Smooth muscle cell (in vitro differentiated cells): ENCODE data around the gene WDR18. TPM values are rescaled to one million over a fixed set of nuclear protein-coding genes. Genes with fewer than 3 reads are reported as not detected.

Experiments used
- DNase-seq: peaks from one replicate; lab custom pipeline; 2025; ENCODE audit not compliant: unreplicated experiment; lab: John Stamatoyannopoulos, UW
- H2AFZ ChIP-seq: fragments of 200-600 bp; sonication (generic); 2 replicates; pipeline ENCODE4 v1.6.0; 2016; ENCODE audit warnings: antibody characterized with exemption, low read depth, mild to moderate bottlenecking
- H3F3A ChIP-seq: fragments of 200-600 bp; sonication (generic); 2 replicates; pipeline ENCODE4 v1.6.0; 2017; ENCODE audit warnings: antibody characterized with exemption, low read depth
- H3K27ac ChIP-seq: fragments of 200-600 bp; sonication (generic); 2 replicates; pipeline ENCODE4 v1.5.1; 2016; ENCODE audit warnings: low read depth, mild to moderate bottlenecking
- H3K27me3 ChIP-seq: fragments of 200-600 bp; sonication (generic); 2 replicates; pipeline ENCODE4 v1.6.1; 2016; ENCODE audit warnings: low read depth, mild to moderate bottlenecking
- H3K36me3 ChIP-seq: fragments of 200-600 bp; sonication (generic); 2 replicates; pipeline ENCODE4 v1.5.1; 2016; ENCODE audit warnings: low read depth
- H3K4me1 ChIP-seq: fragments of 200-600 bp; sonication (generic); 2 replicates; pipeline ENCODE4 v1.5.1; 2016; ENCODE audit warnings: low read depth
- H3K4me2 ChIP-seq: fragments of 200-600 bp; sonication (generic); 2 replicates; pipeline ENCODE4 v1.6.0; 2016; ENCODE audit warnings: mild to moderate bottlenecking
- H3K4me3 ChIP-seq: fragments of 200-600 bp; sonication (generic); 2 replicates; pipeline ENCODE4 v1.5.1; 2016; ENCODE audit warnings: mild to moderate bottlenecking
- H3K79me2 ChIP-seq: fragments of 200-600 bp; sonication (generic); 2 replicates; pipeline ENCODE4 v1.6.0; 2016; ENCODE audit warnings: low read depth, mild to moderate bottlenecking
- H3K9ac ChIP-seq: fragments of 200-600 bp; sonication (generic); 2 replicates; pipeline ENCODE4 v1.6.0; 2016; ENCODE audit warnings: low read depth
- H3K9me3 ChIP-seq: fragments of 200-600 bp; sonication (generic); replicated peaks from 2 replicates; pipeline ENCODE4 v1.5.1; 2016; ENCODE audit warnings: low read depth
- H4K20me1 ChIP-seq: fragments of 200-600 bp; sonication (generic); 2 replicates; pipeline ENCODE4 v1.6.0; 2016; ENCODE audit warnings: low read depth
- WGBS: methylation state at CpG from one replicate; pipeline ENCODE4 v1.1.7; 2016; ENCODE audit warnings: low lambda C conversion rate; 5-methylcytosine and 5-hydroxymethylcytosine counted together
- polyA plus RNA-seq: library from polyadenylated mRNA; unstranded; fragments of >200 nt; fragmentation: Nextera tagmentation; extraction: Ambion mirVana; gene quantifications from 2 replicates; pipeline ENCODE4 v1.2.1, GENCODE V29; 2016
- total RNA-seq: library from RNA; depleted of rRNA; stranded (reverse); fragments of >200 nt; gene quantifications from 2 replicates; pipeline ENCODE4 v1.2.3, GENCODE V29; 2014
- TF ChIP-seq, protein P1 (sequence below): fragments of 200-600 bp; sonication (generic); IDR thresholded peaks from 2 replicates; pipeline ENCODE4 v1.5.1; 2017; ENCODE audit warnings: borderline replicate concordance, mild to moderate bottlenecking, antibody characterized with exemption; ENCODE audit not compliant: insufficient read depth, poor library complexity, severe bottlenecking

Gene WDR18
- total and polyA plus RNA-seq, 2 experiments from 2014 or later = 69.4 to 160 TPM

- Histone ChIP-seq H3F3A (peaks cover 17% of the 10 kb centered on the region), H3K79me2 (peaks cover 10% of the 10 kb centered on the region), H3K4me1 (peaks cover 27% of the 10 kb centered on the region), H2AFZ (no peak overlapping the region), H3K27ac (no peak overlapping the region), H3K4me2 (peak overlapping the region; percentile 36), H3K9me3 (no peaks in the 10 kb centered on the region), H3K27me3 (no peaks in the 10 kb centered on the region), H3K9ac (no peak overlapping the region), H3K36me3 (no peaks in the 10 kb centered on the region), H4K20me1 (peaks cover 7% of the 10 kb centered on the region), H3K4me3 (no peak overlapping the region)
- TF ChIP-seq, protein P1, sequence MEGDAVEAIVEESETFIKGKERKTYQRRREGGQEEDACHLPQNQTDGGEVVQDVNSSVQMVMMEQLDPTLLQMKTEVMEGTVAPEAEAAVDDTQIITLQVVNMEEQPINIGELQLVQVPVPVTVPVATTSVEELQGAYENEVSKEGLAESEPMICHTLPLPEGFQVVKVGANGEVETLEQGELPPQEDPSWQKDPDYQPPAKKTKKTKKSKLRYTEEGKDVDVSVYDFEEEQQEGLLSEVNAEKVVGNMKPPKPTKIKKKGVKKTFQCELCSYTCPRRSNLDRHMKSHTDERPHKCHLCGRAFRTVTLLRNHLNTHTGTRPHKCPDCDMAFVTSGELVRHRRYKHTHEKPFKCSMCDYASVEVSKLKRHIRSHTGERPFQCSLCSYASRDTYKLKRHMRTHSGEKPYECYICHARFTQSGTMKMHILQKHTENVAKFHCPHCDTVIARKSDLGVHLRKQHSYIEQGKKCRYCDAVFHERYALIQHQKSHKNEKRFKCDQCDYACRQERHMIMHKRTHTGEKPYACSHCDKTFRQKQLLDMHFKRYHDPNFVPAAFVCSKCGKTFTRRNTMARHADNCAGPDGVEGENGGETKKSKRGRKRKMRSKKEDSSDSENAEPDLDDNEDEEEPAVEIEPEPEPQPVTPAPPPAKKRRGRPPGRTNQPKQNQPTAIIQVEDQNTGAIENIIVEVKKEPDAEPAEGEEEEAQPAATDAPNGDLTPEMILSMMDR = no peak
- 51% methylated on average over 32 of the region's 32 CpGs for WGBS
- no peak for DNase-seq
Measured at GRCh38 chr19:980133-980998, 3.8 kb upstream of the WDR18 start.

- no peak overlapping the region for H2AFZ ChIP-seq
- DNase-seq = peak; percentile 60
- H3K4me3 ChIP-seq = peak overlapping the region; percentile 61
- no peak overlapping the region for H3K9ac ChIP-seq
- H3K4me2 ChIP-seq = peak overlapping the region; percentile 98
- H3K27me3 ChIP-seq = no peaks in the 10 kb centered on the region
- 4% methylated on average over 44 of the region's 46 CpGs for WGBS
- peaks cover 27% of the 10 kb centered on the region for H3K4me1 ChIP-seq
- H3K9me3 ChIP-seq = no peaks in the 10 kb centered on the region
- TF ChIP-seq, protein P1 = peak; percentile 97
- peaks cover 17% of the 10 kb centered on the region for H3F3A ChIP-seq
- H4K20me1 ChIP-seq = peaks cover 7% of the 10 kb centered on the region
- no peaks in the 10 kb centered on the region for H3K36me3 ChIP-seq
- H3K27ac ChIP-seq = peak overlapping the region; percentile 80
- peaks cover 12% of the 10 kb centered on the region for H3K79me2 ChIP-seq
Measured at GRCh38 chr19:982567-983170, 1.5 kb upstream of the WDR18 start.

DNA sequence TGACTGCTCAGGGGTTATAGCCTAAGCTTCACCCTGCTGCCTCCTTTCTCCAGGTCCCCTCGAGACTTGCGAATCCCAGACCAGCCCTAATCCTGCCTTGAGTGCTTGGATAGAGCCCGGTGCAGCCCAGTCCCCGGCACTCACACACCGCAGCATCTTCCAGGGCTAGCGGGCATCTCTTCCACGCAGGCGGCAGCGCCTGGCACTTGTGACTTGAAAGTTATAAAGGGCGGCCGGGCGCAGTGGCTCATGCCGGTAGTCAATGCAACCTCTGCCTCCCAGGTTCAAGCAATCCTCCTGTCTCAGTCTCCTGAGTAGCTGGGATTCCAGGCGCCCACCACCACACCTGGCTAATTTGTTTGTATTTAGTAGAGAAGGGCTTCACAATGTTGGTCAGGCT, 1.9 kb downstream of the WDR18 start:
- Histone ChIP-seq H3K27me3 (no peaks in the 10 kb centered on the region), H2AFZ (no peak overlapping the region), H3K4me2 (no peak overlapping the region), H3K9me3 (no peaks in the 10 kb centered on the region), H3K4me1 (peaks cover 12% of the 10 kb centered on the region), H3K36me3 (no peaks in the 10 kb centered on the region), H3K79me2 (peaks cover 12% of the 10 kb centered on the region), H3F3A (peaks cover 3% of the 10 kb centered on the region), H4K20me1 (peaks cover 7% of the 10 kb centered on the region), H3K4me3 (no peak overlapping the region), H3K27ac (no peak overlapping the region), H3K9ac (no peak overlapping the region)
- TF ChIP-seq, protein P1 = no peak
- WGBS = 99% methylated on average over 14 of the region's 14 CpGs
- DNase-seq = no peak
